ENCODE data around the gene PIK3R6.

Gene PIK3R6

GRCh38 chr17:8913879-8914278 lies 46.4 kb upstream of the PIK3R6 start:
- no peak for TF ChIP-seq CTCF (conservative IDR thresholded peaks at IDR 0.05; ENCODE audit: low read depth, low read length)
- H3K27me3 ChIP-seq (ENCODE audit: insufficient read depth, low read depth): no peaks in the 10 kb centered on the region
- no peaks in the 10 kb centered on the region for H3K4me1 ChIP-seq (ENCODE audit: low read depth, poor library complexity, severe bottlenecking)
- H3K9ac ChIP-seq: no peak overlapping the region
- H2AFZ ChIP-seq (ENCODE audit: low read depth): no peak overlapping the region
- H3K4me2 ChIP-seq: no peak overlapping the region
- H3K79me2 ChIP-seq (ENCODE audit: insufficient read depth, low read depth): no peaks in the 10 kb centered on the region
- no peak overlapping the region for H3K27ac ChIP-seq
- no peaks in the 10 kb centered on the region for H4K20me1 ChIP-seq (ENCODE audit: insufficient read depth)
- H3K4me3 ChIP-seq (IDR thresholded peaks at IDR 0.05; ENCODE audit: insufficient read depth, low read depth, low read length): no peak overlapping the region
- H3K36me3 ChIP-seq (ENCODE audit: insufficient read depth): no peaks in the 10 kb centered on the region

DNA sequence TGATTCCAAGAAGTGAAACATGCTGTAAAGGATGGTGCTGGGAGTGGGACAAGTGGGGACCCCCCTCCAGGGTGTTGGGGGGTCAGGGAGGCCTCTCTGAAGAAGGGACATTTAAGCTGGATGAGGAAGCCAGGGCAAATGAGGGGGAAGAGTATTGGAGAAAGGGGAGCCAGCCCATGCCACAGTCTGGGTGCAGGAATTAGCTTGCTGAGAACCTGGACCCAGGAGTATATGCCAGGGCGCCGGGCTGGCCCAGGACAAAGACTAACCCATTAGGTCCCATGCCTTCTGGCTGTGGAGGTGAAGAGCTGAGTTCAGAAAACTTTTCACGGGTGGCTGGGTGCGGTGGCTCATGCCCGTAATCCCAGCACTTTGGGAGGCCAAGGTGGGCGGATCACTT lies 45.6 kb upstream of the PIK3R6 start:
- Histone ChIP-seq H3K4me2 (no peak overlapping the region), H3K4me1 (ENCODE audit: low read depth, poor library complexity, severe bottlenecking) (no peaks in the 10 kb centered on the region), H3K27me3 (ENCODE audit: insufficient read depth, low read depth) (no peaks in the 10 kb centered on the region), H3K27ac (no peak overlapping the region), H2AFZ (ENCODE audit: low read depth) (no peak overlapping the region), H3K79me2 (ENCODE audit: insufficient read depth, low read depth) (no peaks in the 10 kb centered on the region), H3K9ac (no peak overlapping the region), H4K20me1 (ENCODE audit: insufficient read depth) (no peaks in the 10 kb centered on the region), H3K4me3 (IDR thresholded peaks at IDR 0.05; ENCODE audit: insufficient read depth, low read depth, low read length) (no peak overlapping the region), H3K36me3 (ENCODE audit: insufficient read depth) (no peaks in the 10 kb centered on the region)
- TF ChIP-seq CTCF (conservative IDR thresholded peaks at IDR 0.05; ENCODE audit: low read depth, low read length): no peak

GRCh38 chr17:8912084-8912981 lies 44.9 kb upstream of the PIK3R6 start:
- Histone ChIP-seq H3K79me2 (ENCODE audit: insufficient read depth, low read depth) (no peaks in the 10 kb centered on the region), H3K27ac (no peak overlapping the region), H3K4me3 (IDR thresholded peaks at IDR 0.05; ENCODE audit: insufficient read depth, low read depth, low read length) (no peak overlapping the region), H2AFZ (ENCODE audit: low read depth) (no peak overlapping the region), H3K9ac (no peak overlapping the region), H4K20me1 (ENCODE audit: insufficient read depth) (no peaks in the 10 kb centered on the region), H3K4me2 (no peak overlapping the region), H3K4me1 (ENCODE audit: low read depth, poor library complexity, severe bottlenecking) (no peaks in the 10 kb centered on the region), H3K27me3 (ENCODE audit: insufficient read depth, low read depth) (no peaks in the 10 kb centered on the region), H3K36me3 (ENCODE audit: insufficient read depth) (no peaks in the 10 kb centered on the region)
- no peak for TF ChIP-seq CTCF (conservative IDR thresholded peaks at IDR 0.05; ENCODE audit: low read depth, low read length)

DNA sequence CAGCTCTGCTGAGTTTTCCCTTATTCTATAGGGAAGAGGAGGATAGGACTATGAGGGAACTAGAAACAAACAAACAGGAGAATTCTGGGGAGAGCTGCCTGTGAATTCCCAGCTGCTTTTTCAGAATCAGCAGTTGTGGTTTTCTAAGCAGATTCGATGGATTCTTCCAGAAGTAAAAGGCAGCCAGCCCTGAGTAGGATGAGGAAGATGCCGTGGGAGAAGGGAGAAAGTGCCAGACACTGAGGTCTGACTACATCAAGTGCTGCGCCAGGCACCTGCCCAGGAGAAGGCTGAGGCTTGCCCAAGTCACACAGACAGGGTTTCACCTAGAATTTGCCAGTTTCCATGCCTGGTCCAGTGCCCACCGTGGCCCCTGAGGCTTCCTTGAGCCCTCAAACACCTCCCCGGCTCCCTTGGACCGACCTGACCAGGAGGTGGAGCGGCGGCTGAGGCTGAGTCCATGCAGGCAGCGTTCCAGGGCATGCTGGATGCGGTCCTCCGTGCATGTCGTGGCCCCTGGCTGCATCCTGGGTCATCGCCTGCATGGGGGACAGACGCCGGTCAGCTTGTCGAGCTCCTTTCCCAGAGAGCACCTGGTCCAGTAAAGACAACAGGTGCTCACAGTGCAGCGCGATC lies 43.6 kb upstream of the PIK3R6 start:
- Histone ChIP-seq H3K4me3 (IDR thresholded peaks at IDR 0.05; ENCODE audit: insufficient read depth, low read depth, low read length) (no peak overlapping the region), H3K27me3 (ENCODE audit: insufficient read depth, low read depth) (no peaks in the 10 kb centered on the region), H3K79me2 (ENCODE audit: insufficient read depth, low read depth) (no peaks in the 10 kb centered on the region), H3K9ac (no peak overlapping the region), H3K27ac (no peak overlapping the region), H2AFZ (ENCODE audit: low read depth) (no peak overlapping the region), H3K4me2 (no peak overlapping the region), H3K36me3 (ENCODE audit: insufficient read depth) (no peaks in the 10 kb centered on the region), H3K4me1 (ENCODE audit: low read depth, poor library complexity, severe bottlenecking) (no peaks in the 10 kb centered on the region), H4K20me1 (ENCODE audit: insufficient read depth) (no peaks in the 10 kb centered on the region)
- TF ChIP-seq CTCF (conservative IDR thresholded peaks at IDR 0.05; ENCODE audit: low read depth, low read length): no peak
